Choroid plexus epithelial cell (primary cell): ENCODE data around the gene OR2F2.

Experiments used
- DNase-seq: peaks from one replicate; pipeline ENCODE4 v3.0.0-alpha.2; 2010; ENCODE audit warnings: low read depth
- H3K4me3 ChIP-seq: 2 replicates; pipeline ENCODE4 v1.5.1; 2011; ENCODE audit warnings: low read depth, mild to moderate bottlenecking, control low read depth, low read length, moderate library complexity
- CTCF ChIP-seq: conservative IDR thresholded peaks from 2 replicates; pipeline ENCODE4 v1.5.1; 2011; ENCODE audit warnings: low read depth, mild to moderate bottlenecking, control low read depth, inconsistent platforms, low read length, moderate library complexity

The OR2F2 gene

GRCh38 chr7:143934526-143935325 is at the start of gene OR2F2:
Gene OR2F2, plus strand, starts transcription at chr7:143935233. Its CDS starts 0 bp downstream, at chr7:143935233.
- no peak for TF ChIP-seq CTCF
- H3K4me3 ChIP-seq = no peak within 1 kb of the TSS
- DNase-seq = peak; percentile 87

GRCh38 chr7:143885951-143886350 is 49.1 kb upstream of the OR2F2 start:
- H3K4me3 ChIP-seq = no peak overlapping the region
- TF ChIP-seq CTCF = no peak
- DNase-seq = no peak

GRCh38 chr7:143886826-143887477 is 48.1 kb upstream of the OR2F2 start:
- no peak for TF ChIP-seq CTCF
- no peak for DNase-seq
- no peak overlapping the region for H3K4me3 ChIP-seq

- no peak for TF ChIP-seq CTCF
- no peak for DNase-seq
- no peak overlapping the region for H3K4me3 ChIP-seq
Observed at GRCh38 chr7:143889068-143889467, 46.0 kb upstream of the OR2F2 start.

GRCh38 chr7:143890558-143890957 is 44.5 kb upstream of the OR2F2 start:
- DNase-seq = no peak
- H3K4me3 ChIP-seq = no peak overlapping the region
- TF ChIP-seq CTCF = no peak

GRCh38 chr7:143891457-143891856 is 43.6 kb upstream of the OR2F2 start:
- no peak for TF ChIP-seq CTCF
- no peak for DNase-seq

More at GRCh38 chr7:143891457-143891856, 43.6 kb upstream of the OR2F2 start:
- H3K4me3 ChIP-seq = no peak overlapping the region
